GM12865 (cell line): ENCODE measurements around the gene PTPN23.

Source experiments
- DNase-seq: peaks from one replicate; pipeline ENCODE4 v3.0.0; 2010; ENCODE audit warnings: low read depth
- H3K4me3 ChIP-seq: 2 replicates; pipeline ENCODE4 v1.5.1; 2011; ENCODE audit warnings: mild to moderate bottlenecking, low read depth, low read length, control low read depth
- TF ChIP-seq, protein P1 (sequence below): IDR thresholded peaks from 2 replicates; pipeline ENCODE4 v1.5.1; 2011; ENCODE audit warnings: low read length, control low read depth, low read depth, inconsistent platforms; ENCODE audit not compliant: insufficient read depth; ENCODE audit errors: missing control alignments

Gene PTPN23

DNA sequence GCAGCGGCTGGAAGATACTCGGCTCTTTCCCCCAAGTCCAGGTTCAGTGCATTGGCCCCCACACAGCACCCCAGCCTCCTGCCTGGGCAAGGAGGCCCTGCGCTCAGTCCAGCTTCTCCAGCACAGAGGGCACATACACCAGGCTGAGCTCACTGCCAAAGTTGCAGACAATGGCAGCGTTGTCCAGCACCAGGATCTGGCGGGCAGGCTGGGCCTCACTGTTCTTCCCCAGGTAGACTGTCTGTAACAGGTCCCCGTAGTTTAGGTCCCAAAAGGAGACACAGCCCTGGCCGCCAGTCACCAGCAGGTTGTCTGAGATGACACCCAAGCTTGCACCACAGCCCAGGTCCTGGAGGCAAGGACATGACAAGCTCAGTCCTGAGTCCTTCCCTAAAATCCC is 32.9 kb downstream of the PTPN23 start:
- TF ChIP-seq, protein P1, sequence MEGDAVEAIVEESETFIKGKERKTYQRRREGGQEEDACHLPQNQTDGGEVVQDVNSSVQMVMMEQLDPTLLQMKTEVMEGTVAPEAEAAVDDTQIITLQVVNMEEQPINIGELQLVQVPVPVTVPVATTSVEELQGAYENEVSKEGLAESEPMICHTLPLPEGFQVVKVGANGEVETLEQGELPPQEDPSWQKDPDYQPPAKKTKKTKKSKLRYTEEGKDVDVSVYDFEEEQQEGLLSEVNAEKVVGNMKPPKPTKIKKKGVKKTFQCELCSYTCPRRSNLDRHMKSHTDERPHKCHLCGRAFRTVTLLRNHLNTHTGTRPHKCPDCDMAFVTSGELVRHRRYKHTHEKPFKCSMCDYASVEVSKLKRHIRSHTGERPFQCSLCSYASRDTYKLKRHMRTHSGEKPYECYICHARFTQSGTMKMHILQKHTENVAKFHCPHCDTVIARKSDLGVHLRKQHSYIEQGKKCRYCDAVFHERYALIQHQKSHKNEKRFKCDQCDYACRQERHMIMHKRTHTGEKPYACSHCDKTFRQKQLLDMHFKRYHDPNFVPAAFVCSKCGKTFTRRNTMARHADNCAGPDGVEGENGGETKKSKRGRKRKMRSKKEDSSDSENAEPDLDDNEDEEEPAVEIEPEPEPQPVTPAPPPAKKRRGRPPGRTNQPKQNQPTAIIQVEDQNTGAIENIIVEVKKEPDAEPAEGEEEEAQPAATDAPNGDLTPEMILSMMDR = no peak
- no peak overlapping the region for H3K4me3 ChIP-seq
- no peak for DNase-seq

- H3K4me3 ChIP-seq = no peak overlapping the region
- TF ChIP-seq, protein P1 = no peak
- no peak for DNase-seq
Observed at GRCh38 chr3:47414161-47414564, 33.3 kb downstream of the PTPN23 start.

- no peak for DNase-seq
- TF ChIP-seq, protein P1 = no peak
- no peak overlapping the region for H3K4me3 ChIP-seq
Observed at GRCh38 chr3:47414666-47415587, 34.1 kb downstream of the PTPN23 start.

GRCh38 chr3:47416041-47416440 is 35.2 kb downstream of the PTPN23 start:
- no peak for DNase-seq
- TF ChIP-seq, protein P1 = no peak
- no peak overlapping the region for H3K4me3 ChIP-seq

DNA sequence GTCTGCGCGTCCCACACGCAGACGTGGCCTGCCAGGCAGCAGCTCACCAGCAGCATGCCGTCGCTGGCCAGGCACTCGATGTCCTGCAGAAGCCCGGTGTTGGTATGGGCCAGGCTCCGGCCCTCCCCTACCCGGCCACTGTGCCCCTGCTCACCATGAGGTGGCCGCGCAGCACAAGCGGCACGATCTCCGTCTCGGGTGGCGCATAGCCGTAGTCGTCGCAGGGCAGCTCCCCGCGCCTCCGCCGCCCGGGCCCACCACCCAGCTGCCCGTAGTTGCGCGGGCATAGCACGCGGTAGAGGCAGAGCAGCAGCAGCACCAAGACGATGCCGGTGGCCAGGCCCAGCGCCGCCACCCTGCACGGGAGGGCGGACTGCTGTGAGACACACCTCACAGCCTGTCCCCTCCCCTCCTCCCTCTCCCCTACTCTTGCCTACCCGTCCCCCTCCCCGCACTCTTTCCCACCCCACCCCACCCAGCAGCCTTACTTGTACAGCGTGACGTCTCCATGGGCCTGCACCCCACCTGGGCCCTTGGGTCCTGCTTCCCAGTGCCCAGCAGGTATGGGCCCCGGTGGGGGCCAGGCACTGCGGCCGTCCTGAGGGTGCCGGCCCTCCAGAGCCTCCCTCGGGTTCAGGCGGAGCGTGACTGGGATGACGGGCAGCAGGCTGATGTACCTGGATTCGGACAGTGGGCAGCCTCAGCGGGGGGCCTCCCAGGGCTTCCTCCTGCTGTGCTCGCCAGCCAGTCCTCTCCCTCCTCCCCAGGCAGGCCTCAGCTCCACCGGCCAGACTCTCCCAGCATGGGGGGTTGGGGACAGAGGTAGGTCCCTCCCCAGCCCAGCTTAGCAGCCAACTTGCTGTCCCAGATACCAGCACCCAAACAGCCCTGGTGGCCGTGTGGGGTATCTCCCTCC is 37.6 kb downstream of the PTPN23 start:
- no peak for DNase-seq
- TF ChIP-seq, protein P1 = no peak
- no peak overlapping the region for H3K4me3 ChIP-seq

GRCh38 chr3:47419083-47420043 is 38.5 kb downstream of the PTPN23 start:
- no peak for DNase-seq
- no peak overlapping the region for H3K4me3 ChIP-seq
- TF ChIP-seq, protein P1 = no peak
